Occipital lobe (tissue), 2 donors: ENCODE results near the gene PNPLA7. TPM values are rescaled to one million over a fixed set of nuclear protein-coding genes. Genes with fewer than 3 reads are reported as not detected.
A peak's percentile ranks its signal among the peaks of the same experiment; 100 is the strongest.

ENCODE experiments used
- DNase-seq: peaks from one replicate; lab custom pipeline; 2025; lab: John Stamatoyannopoulos, UW
- total RNA-seq: library from RNA; depleted of rRNA; stranded (reverse); fragments of >200 nt; gene quantifications from one replicate; pipeline ENCODE4 v1.2.3, GENCODE V29; 2014

Gene PNPLA7
- total RNA-seq, 1 donor from 2014 or later, result 0.94 TPM

DNA sequence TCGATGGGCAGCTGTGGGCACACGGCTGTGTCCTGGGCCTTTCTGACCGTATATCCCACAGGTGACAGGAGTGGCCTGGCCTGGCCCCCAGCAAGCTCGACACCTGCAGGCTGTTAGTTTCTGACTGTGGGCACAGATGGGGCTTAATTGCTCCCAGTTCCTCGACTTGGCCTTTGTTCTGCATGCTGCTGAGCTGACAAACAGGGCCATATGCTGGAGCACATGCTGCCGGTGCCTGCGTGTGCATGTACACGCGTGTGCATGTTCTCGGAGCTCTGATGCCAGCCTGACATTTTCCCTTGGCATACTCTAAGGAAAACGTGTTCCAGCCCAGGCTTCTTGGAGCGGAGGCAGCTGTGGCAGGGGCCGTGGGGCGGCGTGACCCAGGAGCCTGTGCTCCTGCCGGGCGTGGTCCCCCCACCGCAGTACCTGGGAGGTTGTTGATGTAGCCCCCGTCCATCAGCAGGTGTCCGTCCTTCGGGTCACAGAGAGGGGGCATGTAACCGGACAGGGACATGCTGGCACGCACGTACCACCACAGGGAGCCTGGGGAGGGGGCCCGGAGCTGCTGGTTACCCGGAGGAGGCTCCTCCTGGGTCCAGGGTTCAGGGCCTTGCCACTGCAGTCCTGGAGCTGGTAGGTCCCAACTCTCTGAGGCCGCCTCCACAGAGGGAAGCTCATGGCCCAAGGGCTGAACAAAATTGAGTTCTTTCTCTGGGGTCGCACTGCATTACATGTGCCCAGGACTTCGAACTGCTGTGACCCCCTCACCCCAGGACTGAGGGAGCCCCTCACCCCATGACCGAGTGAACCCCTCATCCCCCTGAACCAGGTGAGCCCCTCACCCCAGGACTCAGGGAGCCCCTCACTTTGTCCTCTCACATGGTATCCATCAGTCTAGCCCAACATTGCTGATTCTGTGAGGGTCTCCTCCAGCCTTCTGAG lies 86.9 kb downstream of the PNPLA7 start:
- no peak for DNase-seq

DNA sequence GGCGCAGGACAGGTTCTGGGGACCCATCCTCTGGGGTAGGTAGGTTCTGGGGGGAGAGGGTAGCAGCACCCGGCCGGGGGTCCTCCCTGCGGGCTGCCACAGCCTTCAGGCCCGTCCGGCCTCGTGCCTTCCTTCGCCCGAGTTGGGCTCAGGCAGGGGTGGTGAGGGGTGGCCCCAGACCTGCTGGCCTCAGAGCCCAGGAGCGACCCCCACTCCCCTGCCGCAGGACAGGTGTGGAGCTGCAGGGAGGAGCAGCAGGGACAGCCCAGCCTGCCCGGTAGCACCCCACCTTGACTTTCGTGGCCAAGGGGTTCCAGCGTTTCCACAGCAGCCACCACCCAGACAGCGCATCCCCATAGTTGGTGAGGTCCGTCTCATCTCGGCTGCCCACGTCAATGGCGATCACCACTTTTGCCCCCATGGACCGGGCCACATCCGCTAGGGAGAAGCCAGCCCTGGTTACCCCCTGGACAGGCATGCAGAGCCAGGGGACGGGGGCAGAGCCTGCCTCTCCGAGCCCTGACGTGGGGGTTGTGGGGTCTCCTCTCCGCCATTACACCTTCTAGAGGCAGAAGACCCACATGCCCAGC lies 87.7 kb downstream of the PNPLA7 start:
- DNase-seq, result no peak

DNA sequence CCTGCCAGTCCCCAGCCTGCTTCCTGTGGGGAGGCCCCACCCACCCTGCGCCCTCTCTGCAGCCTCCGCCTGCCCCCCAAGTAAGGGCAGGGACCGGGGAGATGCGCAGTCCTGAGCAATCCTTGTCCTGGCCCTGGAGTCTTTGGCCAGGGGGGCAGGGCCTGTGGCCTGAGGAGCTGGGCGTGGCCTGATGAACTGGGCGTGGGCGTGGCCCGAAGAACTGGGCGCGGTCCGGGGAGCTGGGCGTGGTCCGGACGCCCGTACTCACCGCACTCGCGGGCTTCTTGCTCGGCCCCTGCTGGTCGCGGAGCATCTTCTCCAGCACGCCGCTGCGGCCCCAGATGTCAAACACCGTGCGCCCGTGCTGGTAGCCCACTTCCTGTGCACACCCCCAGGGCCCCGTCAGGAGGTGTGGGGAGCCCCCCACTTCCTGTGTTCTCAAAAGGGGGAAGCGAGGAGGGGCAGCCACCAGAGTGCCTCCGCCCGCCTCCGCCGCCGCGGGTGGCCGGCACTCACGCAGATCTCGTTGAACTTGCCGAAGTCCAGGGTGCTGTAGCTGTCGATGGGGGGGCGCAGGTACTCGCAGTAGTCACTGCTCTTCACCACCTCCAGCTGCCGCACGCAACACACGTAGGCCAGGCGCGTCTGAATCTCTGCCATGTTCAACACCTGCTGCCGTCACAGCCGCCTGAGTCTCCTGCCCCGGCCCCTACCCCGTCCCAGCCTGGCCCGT lies 88.4 kb downstream of the PNPLA7 start:
- no peak for DNase-seq

DNA sequence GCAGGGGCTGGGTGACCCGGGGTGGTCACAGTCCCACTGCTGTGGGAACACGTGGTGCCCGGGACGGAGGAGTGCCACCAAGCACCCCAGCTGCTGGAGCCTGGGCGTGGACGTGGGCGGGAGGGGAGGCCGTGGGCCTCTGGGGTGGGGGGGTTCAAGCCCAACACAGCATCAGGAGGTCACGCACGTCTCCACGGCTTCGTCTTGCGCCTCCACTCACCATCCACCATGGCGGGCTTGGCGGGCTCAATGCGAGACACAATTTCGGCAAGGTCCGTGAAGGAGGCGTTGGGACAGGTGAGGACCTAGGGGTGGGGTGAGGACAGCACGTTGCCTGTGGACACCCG lies 88.9 kb downstream of the PNPLA7 start:
- DNase-seq, result no peak

DNA sequence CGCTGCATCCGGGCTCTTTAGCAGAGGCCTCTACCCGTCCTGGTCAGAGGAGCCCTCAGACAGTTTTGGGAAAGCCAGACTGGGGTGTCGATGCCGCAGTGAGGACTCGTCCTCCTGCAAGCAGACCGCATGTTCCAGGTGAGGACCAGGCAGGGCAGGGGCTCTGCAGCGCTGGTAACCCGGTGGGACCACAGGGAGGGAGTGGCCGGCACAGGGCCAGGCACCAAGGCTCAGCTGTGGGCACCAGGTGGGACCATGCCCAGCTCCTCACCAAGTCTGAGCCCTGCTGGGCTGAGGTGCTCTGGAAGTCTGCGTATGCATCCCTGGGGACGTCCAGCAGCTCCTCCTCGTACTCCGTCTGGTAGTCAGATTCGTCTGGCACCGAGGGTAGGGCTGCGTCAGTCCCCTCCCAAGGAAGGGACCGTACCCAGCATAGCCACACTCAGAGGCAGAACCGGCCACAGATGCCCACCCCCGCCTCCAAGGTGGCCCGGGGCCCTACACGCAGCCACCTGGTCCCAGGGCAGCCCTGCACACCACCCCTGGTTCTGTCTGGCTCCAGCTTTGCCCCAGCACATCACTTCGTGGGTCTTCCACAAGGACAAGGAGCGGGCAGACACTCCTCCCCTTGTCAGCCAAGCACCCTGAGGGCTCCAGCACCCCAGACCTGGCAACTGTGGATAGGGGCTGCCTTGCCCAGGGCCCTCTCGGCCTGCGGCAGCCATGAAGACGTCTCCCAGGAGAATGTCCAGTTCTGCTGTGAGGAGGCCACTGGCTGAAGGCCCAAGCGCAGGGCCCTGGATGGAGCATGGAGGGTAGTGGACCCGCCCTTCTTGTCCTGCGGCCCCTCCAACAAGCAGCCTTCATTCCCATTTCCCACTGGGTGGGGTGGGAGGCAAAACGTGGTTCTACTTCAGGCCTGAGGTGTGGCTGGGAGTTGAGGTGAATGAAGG lies 89.6 kb downstream of the PNPLA7 start:
- no peak for DNase-seq

DNA sequence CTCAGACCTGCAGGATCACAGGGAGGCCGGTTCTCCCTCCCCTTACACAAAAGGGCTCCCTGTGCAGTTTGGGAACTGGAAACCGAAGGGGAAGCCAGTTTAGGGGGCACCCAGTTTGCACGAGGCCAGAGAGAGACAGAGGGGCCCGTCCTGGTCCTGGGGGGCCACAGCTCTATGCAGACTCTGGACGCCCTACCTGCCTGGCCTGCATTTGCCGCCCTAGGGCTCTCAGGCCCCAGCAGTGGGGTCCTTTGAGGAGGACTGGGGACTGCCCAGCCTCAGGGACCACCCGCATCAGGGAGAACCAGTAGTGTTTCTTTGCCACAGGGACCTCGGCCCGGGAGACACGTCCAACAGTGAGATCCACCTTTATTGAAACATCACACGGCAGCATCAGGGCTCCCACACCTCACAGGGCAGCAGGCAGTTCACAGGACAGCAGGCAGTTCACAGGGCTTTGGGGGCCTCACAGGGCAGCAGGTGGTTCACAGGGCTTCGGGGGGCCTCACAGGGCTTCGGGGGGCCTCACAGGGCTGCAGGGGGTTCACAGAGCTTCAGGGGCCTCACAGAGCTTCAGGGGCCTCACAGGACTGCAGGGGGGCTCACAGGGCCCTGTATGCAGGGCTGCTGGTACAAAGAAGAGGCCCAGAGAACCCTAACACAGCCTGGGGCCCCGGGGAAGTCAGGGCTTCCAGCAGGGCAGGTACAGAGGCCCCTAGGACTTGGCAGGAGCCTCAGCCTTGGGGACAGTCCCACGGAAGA lies 90.4 kb downstream of the PNPLA7 start:
- DNase-seq, result no peak

DNA sequence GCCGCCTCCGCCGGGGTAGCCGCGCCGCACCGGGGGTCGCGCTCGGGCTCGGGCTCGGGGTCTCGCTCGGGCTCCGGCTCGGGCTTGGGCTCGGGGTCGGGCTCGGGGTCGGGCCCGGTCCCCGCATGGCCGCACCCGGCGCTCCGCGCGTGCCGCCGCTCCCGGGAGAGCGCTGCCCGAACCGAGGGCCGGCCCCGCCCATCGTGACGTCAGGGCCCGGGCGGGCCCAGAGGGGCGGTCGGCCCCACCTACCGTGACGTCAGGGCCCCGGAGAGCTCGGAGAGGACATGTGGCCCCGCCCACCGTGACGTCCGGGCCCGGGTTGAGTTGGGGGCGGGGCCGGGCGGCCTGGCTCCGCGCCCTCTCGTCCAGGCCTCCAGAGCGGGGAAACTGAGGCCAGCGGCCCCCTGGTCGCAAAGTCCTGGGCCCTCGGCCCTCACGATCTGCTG lies 91.0 kb downstream of the PNPLA7 start, which contains the start of gene NSMF:
NSMF (minus strand) TSS at position 183 of the 449 bp plus-strand sequence. CDS start 232 bp downstream, outside the sequence.
- DNase-seq, result peak; percentile 88

DNA sequence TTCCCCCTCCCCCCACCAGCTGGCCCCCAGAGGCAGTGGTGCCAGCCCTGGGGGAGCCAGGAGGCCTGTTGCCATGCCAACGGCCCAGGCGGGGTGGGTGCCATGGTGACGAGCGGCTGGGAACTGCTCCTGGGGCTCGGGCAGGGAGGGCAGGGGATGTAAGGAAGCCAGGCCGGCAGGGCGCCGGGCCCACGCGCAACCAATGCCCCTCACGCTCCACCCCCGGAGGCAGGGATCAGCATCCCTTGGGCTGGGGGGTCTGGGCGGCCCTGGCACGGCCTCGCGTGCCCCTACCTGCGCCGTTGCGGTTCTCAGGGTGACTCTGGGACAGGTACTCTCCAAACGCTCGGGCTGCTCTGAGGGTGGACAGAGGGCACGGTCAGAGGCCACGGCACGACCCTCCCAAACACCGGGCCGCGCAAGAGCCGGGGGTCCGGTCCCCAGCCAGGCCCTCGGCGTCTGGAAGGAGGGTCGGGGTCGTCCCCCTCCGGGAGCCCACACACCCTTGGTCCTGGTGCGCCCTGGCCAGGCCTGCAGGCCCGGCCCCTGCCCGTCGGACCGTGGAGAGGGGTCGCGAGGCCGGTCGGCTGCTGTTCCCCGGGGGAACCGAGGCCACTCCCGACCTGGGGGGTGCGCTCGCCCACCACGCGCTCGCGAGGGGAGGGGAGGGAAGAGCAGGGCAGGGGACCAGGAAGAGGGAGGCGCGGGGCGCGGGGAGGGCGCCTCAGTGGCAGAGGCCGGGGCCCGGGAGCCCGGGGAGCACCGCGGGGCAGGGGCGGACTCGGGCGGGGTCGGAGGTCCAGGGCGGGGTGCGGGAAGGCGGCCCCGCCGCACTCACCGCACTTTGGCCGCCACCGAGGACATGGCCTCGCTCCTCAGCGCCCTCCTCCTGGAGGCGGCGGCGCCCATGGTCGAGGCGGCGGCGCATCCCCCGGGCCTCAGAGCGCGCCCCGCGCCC lies 91.7 kb downstream of the PNPLA7 start:
- peak; percentile 69 for DNase-seq

DNA sequence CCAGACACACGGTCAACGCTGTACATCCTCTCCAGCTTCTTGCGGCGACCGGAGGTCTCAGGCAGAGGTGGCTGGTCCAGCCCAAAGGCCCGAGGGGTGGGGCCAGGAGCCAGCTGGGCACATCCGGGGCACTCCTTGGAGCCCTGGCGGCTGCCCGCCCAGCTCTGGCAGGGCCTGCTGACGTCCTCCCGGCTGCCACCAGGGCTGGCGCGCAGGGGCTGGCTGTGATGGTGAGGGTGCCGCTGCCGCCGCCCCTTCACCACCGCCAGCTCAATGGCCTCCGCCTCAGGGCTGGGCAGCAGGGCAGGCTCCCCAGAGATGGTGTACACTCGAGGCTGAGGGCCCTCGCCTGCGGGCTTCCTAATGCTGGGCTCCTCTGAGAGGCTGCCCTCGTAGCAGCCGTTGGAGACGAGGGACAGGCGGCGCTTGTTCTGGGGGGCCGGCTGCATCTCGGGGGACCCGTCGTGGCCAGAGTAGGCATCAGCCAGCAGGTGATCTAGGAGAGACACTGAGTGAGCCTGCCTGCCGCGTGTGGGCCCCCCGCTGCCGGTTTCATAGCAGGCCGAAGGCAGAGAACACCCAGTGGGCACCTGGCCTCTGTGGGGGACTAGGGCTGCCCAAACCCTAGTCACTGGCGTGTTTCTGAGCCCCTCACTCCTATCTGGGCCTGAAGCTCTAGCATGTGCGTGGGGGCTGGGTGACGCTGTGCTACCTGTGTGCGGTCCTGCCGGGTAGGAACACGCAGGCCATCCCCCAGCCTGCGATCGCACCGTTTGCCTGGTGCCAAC lies 92.6 kb downstream of the PNPLA7 start:
- DNase-seq, result no peak

DNA sequence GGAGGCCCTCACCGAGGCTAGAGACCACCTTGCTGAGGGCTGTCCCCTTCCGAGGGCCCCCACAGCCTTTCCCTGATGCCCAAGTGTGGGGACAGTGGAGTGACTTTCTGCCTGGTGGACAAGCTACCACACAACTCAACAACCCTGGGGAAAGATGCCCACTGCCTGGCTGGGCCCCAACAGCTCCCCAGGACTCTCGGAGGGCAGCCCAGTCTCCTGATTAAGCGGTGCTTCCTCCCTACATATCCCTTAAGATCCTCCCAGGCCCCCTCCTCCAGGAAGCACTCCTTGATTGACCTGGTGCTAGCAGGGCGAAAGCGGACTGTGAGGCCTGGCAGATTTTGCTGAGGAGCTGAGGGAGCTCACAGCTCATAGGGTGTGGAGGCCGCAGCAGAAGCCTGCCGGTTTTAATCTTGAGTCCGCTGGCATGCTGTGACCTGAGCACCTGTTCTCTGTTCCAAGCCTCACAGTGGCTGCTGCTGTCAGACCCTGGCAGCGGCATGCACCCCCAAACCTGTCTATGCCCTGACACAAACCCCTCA lies 93.3 kb downstream of the PNPLA7 start:
- DNase-seq, result no peak

DNA sequence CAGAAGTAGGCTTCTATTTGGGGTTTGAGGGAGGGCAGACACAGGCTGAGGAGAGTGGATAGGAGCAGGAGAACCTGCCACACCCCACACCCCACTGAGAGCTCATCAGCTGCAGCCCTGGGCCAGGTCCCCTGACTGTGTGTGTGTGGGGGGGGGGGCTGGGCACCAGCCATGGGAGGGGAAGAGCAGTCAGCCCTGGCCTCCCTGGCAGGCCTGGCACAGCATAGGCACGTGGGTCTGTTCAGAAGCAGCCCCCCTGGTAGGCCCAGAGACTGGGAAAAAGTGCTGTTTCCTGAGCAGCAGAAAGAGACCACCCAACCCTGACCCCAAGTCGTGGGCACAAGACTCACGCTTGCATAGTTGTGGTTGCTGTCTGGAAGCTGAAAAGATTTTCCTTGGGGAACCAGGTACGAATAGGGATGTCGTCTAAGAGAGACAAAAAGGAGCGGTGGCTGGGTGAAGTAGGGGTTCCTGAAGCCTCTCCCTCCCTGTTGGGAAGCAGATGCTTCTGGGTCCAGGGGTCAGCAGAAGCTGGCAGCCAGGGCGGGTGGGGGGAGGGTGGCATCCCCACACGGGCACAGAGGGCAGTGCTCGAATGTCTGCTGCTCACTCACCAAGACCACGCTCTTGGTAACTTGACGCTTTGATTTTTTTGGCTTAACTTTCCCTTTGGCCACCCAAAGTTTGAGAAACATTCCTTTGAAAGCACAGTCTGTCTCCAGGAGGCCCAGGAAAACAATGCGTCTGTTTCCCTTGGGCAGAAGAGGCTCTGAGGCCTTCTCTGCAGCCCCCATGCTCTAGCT lies 93.9 kb downstream of the PNPLA7 start:
- no peak for DNase-seq

DNA sequence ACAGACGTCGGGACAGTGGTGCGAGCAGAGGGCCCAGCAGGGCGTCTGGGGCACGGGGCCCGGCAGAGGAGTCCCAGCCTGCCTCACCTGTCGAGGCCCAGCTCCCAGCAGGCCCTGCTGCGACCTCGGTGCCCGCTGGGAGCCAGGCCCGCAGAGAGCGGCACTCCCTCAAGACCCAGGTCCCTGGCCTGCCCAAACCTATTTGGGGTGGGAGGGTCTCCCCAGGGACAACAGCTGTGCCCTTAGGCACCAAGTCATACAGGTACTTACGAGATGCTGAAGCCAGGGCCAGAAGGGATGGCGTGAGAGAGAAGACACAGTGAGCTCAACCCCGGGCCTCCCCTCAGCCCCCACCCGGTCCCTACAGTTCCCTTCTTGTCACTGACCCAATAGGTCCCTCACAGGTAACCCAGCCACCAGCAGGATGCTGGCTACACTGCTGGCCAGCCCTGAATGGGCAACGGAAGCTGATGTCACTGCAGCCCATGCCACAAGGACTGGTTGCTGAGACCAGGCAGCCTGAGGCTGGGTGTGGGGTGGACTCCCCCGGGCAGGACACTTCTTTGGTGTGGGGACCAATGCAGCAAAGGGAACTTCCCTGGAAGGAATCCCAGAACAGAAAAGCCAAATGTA lies 94.7 kb downstream of the PNPLA7 start:
- DNase-seq, result no peak

DNA sequence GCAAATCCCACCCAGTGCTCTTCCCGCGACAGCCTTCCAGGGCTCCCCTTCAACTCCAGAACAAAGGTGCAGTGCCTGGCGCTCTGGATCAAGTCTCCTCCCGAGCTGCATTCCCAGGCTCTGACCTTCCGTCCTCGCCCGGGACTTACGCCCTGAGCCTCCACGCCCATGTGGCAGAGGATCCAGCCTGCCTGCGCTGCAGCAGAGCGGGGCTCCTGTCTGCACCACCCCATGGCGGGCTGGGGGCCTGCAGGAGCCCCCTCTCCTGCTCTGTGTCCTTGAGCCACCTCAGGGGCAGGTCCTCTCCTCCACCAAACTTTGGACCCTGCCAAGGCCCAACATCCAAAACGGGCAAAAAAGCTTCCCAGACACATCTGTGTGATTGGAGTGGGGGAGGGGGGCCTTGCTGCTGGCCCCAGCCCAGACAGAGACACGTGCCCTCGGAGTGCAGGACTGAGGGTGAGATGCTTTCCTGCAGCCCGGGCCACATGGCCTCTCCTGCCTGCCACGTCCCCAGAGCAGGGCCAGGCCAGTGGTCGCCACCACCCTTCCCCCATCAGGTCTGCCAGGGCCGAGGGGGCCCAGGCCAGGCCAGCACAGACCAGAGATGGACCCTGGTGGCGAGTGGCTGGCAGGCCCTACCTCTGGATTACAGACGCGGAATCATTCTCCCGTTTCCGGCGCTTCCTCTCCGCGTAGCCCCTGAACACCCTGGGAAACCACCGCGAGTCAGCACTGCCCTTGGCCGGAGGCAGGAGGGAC lies 95.4 kb downstream of the PNPLA7 start:
- no peak for DNase-seq

DNA sequence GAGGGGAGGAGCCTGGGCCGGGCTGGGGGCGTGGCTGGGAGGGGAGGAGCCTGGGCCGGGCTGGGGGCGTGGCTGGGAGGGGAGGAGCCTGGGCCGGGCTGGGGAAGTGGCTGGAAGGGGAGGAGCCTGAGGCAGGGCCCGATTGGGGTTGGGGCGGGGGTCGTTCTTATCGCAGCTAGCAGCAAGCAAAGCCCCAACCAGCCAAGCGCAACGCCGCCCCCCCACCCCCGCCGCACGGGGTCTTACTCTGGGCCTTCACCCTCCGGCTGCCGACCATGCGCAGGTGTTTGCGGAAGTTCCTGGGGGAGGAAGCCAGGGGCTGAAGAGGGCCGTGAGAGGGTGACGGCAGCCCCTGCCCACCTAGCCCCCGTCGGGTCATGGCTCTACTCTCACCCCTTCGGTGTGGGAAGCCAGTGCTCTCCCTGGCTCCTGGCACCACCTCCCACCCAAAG lies 96.0 kb downstream of the PNPLA7 start:
- DNase-seq, result no peak

DNA sequence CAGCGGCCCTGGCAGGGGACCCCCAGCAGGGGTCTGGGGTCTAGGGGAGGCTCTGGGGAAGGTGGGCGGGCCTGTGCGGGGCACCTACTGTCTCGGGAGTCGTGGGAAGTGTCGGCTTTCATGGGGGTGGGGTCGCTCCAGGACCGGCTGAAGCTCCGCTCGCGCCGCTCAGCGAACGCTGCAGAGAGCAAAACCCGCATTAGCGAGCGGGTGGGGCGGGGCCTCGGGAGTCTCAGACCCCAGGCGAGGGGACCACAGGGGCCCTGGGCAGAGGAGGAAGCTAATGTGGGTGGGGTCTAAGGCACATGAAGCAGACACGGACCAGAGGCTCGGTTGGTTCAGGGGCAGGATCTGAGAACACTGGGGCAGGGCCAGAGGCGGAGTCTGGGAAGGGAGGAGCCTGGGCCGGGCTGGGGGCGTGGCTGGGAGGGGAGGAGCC lies 96.5 kb downstream of the PNPLA7 start:
- DNase-seq, result no peak
